NCI-H524 (cell line): ENCODE measurements around the gene MYRFL.

Experiments
- DNase-seq, 2 experiments: peaks; one replicate each; lab custom pipeline; 2025; lab: John Stamatoyannopoulos, UW

MYRFL gene

GRCh38 chr12:69896653-69897381, 71.8 kb downstream of the MYRFL start:
- no peak for DNase-seq

GRCh38 chr12:69897744-69898143, 72.7 kb downstream of the MYRFL start:
- DNase-seq: no peak

- DNase-seq: no peak
Observed at GRCh38 chr12:69898236-69898635, 73.2 kb downstream of the MYRFL start.

- peak; percentile 52 to 82 for DNase-seq
Observed at GRCh38 chr12:69900720-69901131, 75.7 kb downstream of the MYRFL start.

- peak; percentile 7 to 75 for DNase-seq
Observed at GRCh38 chr12:69901221-69901905, 76.3 kb downstream of the MYRFL start.

GRCh38 chr12:69903548-69903947, 78.5 kb downstream of the MYRFL start:
- no peak for DNase-seq

- no peak for DNase-seq
Observed at GRCh38 chr12:69904777-69905176, 79.8 kb downstream of the MYRFL start.

- DNase-seq: no peak
Observed at GRCh38 chr12:69905801-69906200, 80.8 kb downstream of the MYRFL start.

GRCh38 chr12:69906411-69907216, 81.6 kb downstream of the MYRFL start:
- no peak for DNase-seq

GRCh38 chr12:69908203-69908602, 83.2 kb downstream of the MYRFL start:
- no peak for DNase-seq

- DNase-seq: no peak
Observed at GRCh38 chr12:69910694-69911093, 85.7 kb downstream of the MYRFL start.

GRCh38 chr12:69913526-69913925, 88.5 kb downstream of the MYRFL start:
- DNase-seq: no peak

- DNase-seq: no peak
Observed at GRCh38 chr12:69915964-69916363, 90.9 kb downstream of the MYRFL start.

GRCh38 chr12:69916544-69917235, 91.7 kb downstream of the MYRFL start:
- no peak for DNase-seq

- DNase-seq: no peak
Observed at GRCh38 chr12:69918287-69918686, 93.3 kb downstream of the MYRFL start.

- DNase-seq: no peak
Observed at GRCh38 chr12:69919495-69919894, 94.5 kb downstream of the MYRFL start.

GRCh38 chr12:69921831-69922230, 96.8 kb downstream of the MYRFL start:
- no peak for DNase-seq

GRCh38 chr12:69922999-69923398, 98.0 kb downstream of the MYRFL start:
- DNase-seq: no peak

GRCh38 chr12:69925291-69925690, 100.3 kb downstream of the MYRFL start:
- no peak for DNase-seq

GRCh38 chr12:69927164-69927563, 102.1 kb downstream of the MYRFL start:
- DNase-seq: no peak

GRCh38 chr12:69929125-69929524, 104.1 kb downstream of the MYRFL start:
- no peak for DNase-seq

GRCh38 chr12:69929531-69929930, 104.5 kb downstream of the MYRFL start:
- no peak for DNase-seq
